Vagina (tissue), 2 donors: ENCODE data around the gene MKNK1. TPM values are rescaled to one million over a fixed set of nuclear protein-coding genes. Genes with fewer than 3 reads are reported as not detected.

ENCODE experiments used
- DNase-seq, 2 donors: peaks; one replicate each; pipeline ENCODE4 v3.0.0-alpha.2; 2017; ENCODE audit errors: extremely low spot score in 2 of 2
- H3K27ac ChIP-seq: fragments of 200-600 bp; sonication (generic); one replicate; pipeline ENCODE4 v1.5.1; 2019
- H3K27me3 ChIP-seq: fragments of 200-600 bp; sonication (generic); one replicate; pipeline ENCODE4 v1.5.1; 2019
- H3K36me3 ChIP-seq, 2 donors: fragments of 200-600 bp; sonication (generic); one replicate each; pipeline ENCODE4 v1.5.1; 2017 to 2019
- H3K4me1 ChIP-seq: fragments of 200-600 bp; sonication (generic); one replicate; pipeline ENCODE4 v1.5.1; 2019
- H3K4me3 ChIP-seq, 2 donors: fragments of 200-600 bp; sonication (generic); 1 replicate in 1 of 2; 2 replicates in 1 of 2; pipeline ENCODE4 v1.5.1; 2016 to 2019
- H3K9me3 ChIP-seq: fragments of 200-600 bp; sonication (generic); one replicate; pipeline ENCODE4 v1.5.1; 2019
- POLR2A ChIP-seq, 2 donors: fragments of 450-650 bp; IDR thresholded peaks; one replicate each; pipeline ENCODE4 v1.6.1; 2017; ENCODE audit warnings: antibody characterized with exemption in 2 of 2, mild to moderate bottlenecking in 2 of 2, moderate library complexity in 2 of 2
- POLR2AphosphoS5 ChIP-seq, 2 donors: sonication (generic); formaldehyde crosslinking; IDR thresholded peaks; one replicate each; pipeline ENCODE4 v1.9.0; 2017; ENCODE audit warnings: antibody characterized with exemption in 2 of 2, mild to moderate bottlenecking in 2 of 2, low read depth in 1 of 2; ENCODE audit not compliant: insufficient read depth in 1 of 2
- intact Hi-C: fragments of 100-400 bp; cut with DNase I; formaldehyde crosslinking; loops from one replicate; pipeline ENCODE4 v1.15.1; 2023
- total RNA-seq: library from RNA; depleted of rRNA; stranded (reverse); fragments of >200 nt; gene quantifications from one replicate; pipeline ENCODE4 v1.2.3, GENCODE V29; 2016
- TF ChIP-seq, protein P1 (sequence below), 3 experiments: fragments of 450-650 bp in 2 of 3; fragments of 200-600 bp in 1 of 3; sonication (generic) in 1 of 3; IDR thresholded peaks; one replicate each; pipeline ENCODE4 v1.5.1; 2017 to 2019; ENCODE audit warnings: antibody characterized with exemption in 3 of 3, mild to moderate bottlenecking in 2 of 3, moderate library complexity in 2 of 3

The MKNK1 gene
- total RNA-seq, 1 donor from 2014 or later: 55.5 TPM

DNA sequence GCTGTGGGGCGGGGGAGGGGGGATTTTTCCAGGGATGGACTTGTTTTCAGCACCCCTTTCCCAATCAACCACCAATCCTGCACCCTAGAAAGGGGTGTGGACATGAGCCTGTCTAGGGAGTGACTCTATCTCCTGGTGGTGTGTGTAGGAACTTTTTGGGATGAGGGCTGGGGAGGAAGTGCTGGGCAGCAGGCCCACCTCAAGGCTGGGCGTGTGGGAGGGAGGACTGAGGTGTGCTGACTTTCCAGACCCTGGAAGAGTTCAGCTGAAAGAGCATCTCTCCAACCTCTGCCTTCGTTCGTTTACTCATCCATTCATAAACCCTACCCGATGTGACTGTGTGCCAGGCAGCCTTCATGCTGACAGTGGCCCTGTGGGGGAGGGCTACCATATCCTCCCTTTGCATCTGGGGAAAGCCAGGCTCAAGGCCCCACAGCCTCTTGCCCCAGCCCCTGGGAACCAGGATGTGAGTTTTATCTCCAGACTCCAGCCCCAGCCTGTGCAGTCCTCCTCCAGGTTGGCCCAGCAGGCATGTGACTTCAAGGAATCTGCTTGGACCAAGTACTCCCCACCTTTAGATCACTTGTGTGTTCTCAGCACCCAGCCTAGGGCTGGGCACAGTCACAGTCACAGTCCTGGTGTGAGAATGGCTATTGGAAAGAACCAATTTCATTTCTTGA lies 59.4 kb downstream of the MKNK1 start:
- TF ChIP-seq POLR2AphosphoS5 (IDR thresholded peaks at IDR 0.05; ENCODE audit: insufficient read depth in 1 of 2, low read depth in 1 of 2): no peak
- TF ChIP-seq, protein P1, sequence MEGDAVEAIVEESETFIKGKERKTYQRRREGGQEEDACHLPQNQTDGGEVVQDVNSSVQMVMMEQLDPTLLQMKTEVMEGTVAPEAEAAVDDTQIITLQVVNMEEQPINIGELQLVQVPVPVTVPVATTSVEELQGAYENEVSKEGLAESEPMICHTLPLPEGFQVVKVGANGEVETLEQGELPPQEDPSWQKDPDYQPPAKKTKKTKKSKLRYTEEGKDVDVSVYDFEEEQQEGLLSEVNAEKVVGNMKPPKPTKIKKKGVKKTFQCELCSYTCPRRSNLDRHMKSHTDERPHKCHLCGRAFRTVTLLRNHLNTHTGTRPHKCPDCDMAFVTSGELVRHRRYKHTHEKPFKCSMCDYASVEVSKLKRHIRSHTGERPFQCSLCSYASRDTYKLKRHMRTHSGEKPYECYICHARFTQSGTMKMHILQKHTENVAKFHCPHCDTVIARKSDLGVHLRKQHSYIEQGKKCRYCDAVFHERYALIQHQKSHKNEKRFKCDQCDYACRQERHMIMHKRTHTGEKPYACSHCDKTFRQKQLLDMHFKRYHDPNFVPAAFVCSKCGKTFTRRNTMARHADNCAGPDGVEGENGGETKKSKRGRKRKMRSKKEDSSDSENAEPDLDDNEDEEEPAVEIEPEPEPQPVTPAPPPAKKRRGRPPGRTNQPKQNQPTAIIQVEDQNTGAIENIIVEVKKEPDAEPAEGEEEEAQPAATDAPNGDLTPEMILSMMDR (IDR thresholded peaks at IDR 0.05): no peak
- no peak for TF ChIP-seq POLR2A (IDR thresholded peaks at IDR 0.05)
- Histone ChIP-seq H3K36me3 (no peaks in the 10 kb centered on the region), H3K4me1 (peaks cover 9% of the 10 kb centered on the region), H3K27ac (no peak overlapping the region), H3K9me3 (no peaks in the 10 kb centered on the region), H3K4me3 (no peak overlapping the region), H3K27me3 (peaks cover 8% of the 10 kb centered on the region)
- DNase-seq: no peak
- intact Hi-C loops: loop anchor here (10.0 kb wide), 1 partner anchor 180 kb away; no protein-coding TSS in a partner anchor

DNA sequence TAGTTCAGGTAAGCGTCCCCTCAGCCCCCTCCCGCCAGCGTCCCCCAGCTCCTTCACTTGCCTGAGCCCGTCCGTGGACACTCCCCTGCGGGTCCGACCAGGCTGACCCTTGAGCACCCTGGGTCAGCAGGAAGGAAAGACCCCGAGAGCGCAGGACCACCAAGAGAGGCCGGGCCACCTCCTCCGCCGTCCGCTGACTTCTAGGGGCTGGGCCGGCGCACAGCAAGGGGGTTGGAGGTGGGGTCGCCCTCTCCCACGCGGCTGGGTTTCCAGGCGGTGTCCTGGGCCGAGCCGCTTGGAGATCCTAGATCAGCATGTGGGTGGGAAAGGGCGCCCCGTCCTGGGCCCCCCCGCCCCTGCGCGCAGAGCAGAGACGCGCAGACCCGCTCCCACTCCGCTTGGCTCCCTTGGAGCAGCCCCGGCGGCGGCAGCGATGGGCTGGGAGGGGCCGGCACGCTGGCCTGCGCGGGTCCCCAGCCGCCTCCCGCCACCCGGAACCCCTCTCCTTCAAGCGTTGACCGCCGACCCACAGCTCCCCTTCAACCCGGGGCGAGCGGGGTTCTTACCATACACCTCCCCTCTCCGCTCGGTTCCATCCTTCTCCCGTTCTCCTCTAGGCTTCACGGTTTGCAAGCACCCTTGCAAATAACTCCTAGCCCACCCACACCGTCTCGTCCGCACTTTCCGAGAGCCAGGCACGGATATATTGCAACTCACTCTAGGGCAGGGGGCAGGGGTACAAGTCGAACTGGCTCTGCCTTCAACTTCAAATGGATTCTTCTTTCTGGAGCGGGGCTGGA lies 60.1 kb downstream of the MKNK1 start:
- Histone ChIP-seq H3K27me3 (peaks cover 8% of the 10 kb centered on the region), H3K9me3 (no peaks in the 10 kb centered on the region), H3K4me1 (peaks cover 9% of the 10 kb centered on the region), H3K27ac (no peak overlapping the region), H3K36me3 (no peaks in the 10 kb centered on the region), H3K4me3 (peak overlapping the region in 1 of 2 donors; percentile 29)
- DNase-seq: no peak
- TF ChIP-seq POLR2A (IDR thresholded peaks at IDR 0.05): no peak
- TF ChIP-seq POLR2AphosphoS5 (IDR thresholded peaks at IDR 0.05; ENCODE audit: insufficient read depth in 1 of 2, low read depth in 1 of 2): no peak
- TF ChIP-seq, protein P1 (IDR thresholded peaks at IDR 0.05): no peak
- intact Hi-C loops: loop anchor here (10.0 kb wide), 1 partner anchor 181 kb away; no protein-coding TSS in a partner anchor

DNA sequence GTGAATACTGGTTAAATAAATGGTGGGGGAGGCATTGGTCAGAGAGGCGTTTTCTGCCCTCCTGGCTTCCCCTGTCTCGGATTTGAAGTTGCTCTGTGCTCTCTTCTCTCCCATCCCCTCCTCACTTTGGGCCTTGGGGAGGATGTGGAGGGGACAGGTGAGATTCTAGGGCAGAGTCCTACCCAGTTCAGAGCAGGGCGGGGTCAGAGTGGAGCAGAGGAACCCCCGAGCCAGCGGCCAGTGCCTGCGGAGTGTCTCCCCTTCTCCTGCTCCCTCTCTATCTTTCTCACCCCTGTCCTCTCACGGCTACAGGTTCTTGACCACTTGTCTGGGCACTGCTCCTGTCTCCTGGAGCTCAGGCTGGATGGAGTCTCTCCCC lies 60.7 kb downstream of the MKNK1 start:
- no peaks in the 10 kb centered on the region for H3K9me3 ChIP-seq
- TF ChIP-seq, protein P1 (IDR thresholded peaks at IDR 0.05): no peak
- no peak for TF ChIP-seq POLR2AphosphoS5 (IDR thresholded peaks at IDR 0.05; ENCODE audit: insufficient read depth in 1 of 2, low read depth in 1 of 2)
- no peak for TF ChIP-seq POLR2A (IDR thresholded peaks at IDR 0.05)
- no peak overlapping the region for H3K27ac ChIP-seq
- H3K4me1 ChIP-seq: peaks cover 9% of the 10 kb centered on the region
- intact Hi-C loops: loop anchor here (10.0 kb wide), 1 partner anchor 181 kb away; no protein-coding TSS in a partner anchor
- DNase-seq: no peak
- H3K36me3 ChIP-seq: no peaks in the 10 kb centered on the region
- H3K4me3 ChIP-seq: no peak overlapping the region
- peaks cover 8% of the 10 kb centered on the region for H3K27me3 ChIP-seq

DNA sequence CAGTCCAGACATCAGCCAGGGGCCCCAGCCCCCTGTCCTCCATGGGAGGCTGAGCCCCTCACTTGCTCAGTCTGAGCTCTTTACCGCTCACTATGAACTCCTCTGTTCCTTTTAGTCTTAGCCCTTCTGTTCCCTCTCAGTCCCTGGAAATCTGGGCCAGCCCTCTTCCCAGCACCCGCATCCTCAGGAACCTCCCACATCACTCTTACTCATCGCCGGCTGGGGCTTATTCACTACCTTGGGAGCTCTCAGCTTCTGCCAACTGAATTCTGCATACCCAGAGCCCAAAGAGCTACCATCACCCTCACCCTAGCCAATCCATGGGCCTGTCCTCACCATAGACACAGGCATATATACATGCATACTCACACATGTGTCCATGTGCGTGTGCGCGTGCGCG lies 64.1 kb downstream of the MKNK1 start:
- H3K4me1 ChIP-seq: peaks cover 9% of the 10 kb centered on the region
- no peak overlapping the region for H3K4me3 ChIP-seq
- H3K27me3 ChIP-seq: peaks cover 8% of the 10 kb centered on the region
- intact Hi-C loops: loop anchor here (10.0 kb wide), 1 partner anchor 185 kb away; no protein-coding TSS in a partner anchor
- TF ChIP-seq POLR2AphosphoS5 (IDR thresholded peaks at IDR 0.05; ENCODE audit: insufficient read depth in 1 of 2, low read depth in 1 of 2) (no peak), POLR2A (IDR thresholded peaks at IDR 0.05) (no peak)
- TF ChIP-seq, protein P1 (IDR thresholded peaks at IDR 0.05): no peak
- DNase-seq: no peak
- no peak overlapping the region for H3K27ac ChIP-seq
- H3K9me3 ChIP-seq: no peaks in the 10 kb centered on the region
- no peaks in the 10 kb centered on the region for H3K36me3 ChIP-seq
